NCI-H2196 (cell line): ENCODE data around the gene NKAIN2.
A peak's percentile ranks its signal among the peaks of the same experiment; 100 is the strongest.
"Not testable (repeated sequence)": the region's sequence is repeated elsewhere in the genome, so short reads cannot be mapped to it uniquely, and the experiment has no call there.

ENCODE experiments used
- DNase-seq: peaks from one replicate; lab custom pipeline; 2025; ENCODE audit not compliant: unreplicated experiment; lab: John Stamatoyannopoulos, UW

The NKAIN2 gene

DNA sequence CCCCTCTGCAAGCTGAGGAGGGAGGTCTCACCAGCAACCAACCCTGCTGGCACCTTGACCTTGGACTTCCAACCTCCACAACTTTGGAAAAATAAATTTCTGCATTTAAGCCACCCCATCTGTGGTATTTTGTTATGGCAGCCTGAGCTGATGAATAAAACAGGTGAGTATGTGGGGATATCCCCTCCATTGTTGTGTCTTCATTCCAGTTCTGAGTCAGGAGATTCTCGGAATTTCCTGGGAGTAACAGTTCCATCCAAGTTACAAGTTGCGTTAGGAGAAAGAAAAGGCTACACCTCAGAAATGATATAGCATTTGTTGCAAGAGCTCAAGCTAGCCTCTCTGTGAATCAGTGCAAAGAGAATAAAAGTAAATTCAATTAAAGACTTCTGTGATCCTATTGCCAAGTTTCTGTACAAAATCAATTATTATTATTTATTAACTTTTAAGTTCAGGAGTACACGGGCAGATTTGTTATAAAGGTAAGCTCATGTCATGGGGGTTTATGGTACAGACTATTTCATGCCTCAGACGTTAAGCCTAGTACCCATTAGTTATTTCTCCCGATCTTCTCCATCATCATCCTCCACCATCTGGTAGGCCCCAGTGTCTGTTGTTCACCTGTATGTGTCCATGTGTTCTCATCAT is 153.0 kb downstream of the NKAIN2 start:
- DNase-seq = no peak

DNA sequence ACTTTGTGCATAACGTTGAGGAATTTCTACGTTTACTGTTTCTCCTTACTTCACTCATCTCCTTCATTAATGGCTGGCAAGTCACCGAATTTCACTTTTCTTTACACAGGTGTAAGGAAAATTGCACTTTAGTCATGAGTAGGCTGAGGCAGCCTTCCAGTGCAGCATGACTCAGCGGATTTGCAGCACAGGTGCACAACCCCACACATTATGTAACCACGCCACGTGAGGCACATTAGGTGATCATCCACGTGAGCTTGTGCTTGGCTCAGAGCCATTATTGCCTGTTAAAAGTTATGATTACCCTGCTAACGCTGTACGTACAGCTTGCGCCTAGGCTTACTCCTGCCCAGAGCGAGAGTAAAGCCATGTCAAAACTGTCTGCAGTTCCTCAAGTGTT is 158.8 kb downstream of the NKAIN2 start:
- DNase-seq = no peak

DNA sequence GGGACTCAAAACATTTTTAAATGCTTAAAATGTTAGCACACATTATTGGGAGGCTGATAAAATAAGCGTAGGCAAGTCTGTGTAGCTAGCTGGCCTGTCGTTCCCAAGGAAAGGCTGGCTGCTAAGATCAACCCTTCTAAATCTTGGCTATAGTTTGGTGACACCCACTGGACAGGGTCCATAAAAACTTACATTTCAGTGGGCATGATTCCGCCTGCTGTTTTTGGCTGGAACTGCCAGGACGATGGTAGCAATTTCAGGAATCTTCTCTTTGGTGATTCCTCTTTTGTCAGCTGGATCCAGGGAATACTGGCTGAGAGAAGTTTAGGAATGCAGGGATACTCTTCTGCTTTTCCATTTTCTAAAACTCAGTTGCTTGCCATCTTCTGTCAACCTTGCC is 162.2 kb downstream of the NKAIN2 start:
- peak; percentile 43 for DNase-seq

DNA sequence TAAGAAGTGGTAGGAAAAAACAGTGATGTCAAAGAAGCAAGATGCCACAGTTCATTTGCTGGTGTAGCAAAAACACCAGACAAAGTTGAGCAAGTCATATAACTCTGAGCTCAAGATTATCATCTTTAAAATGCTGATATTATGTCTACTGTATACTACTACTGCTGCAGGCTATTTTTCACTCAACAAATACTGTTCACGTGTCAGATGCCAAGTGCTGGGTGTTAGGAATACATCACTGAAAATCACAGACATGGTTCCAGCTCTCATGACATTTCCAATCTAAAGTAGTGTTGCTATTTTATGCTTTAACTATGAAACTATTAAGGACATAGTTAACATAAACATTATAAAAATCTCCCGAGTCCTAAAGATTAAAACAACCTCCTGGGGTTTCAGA is 163.0 kb downstream of the NKAIN2 start:
- no peak for DNase-seq

DNA sequence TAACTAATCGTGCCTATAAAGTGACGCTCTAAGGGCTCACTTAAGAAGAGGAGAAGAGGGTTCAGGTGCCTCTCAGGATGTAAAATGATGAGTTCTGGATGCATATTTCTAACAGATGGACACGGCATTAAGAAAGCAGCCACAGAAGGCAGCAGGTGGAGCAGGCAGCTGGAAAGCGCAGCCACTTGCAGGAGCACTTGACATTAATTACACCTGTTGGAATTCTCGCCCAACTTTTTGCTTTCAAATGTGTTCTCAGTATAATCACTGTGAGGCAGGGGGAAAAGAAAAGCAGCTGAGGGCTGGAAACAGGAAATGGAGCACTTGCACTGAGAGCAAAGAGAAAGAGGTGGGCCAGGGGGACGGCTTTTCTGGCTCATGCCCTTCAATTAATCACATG is 164.2 kb downstream of the NKAIN2 start:
- DNase-seq = peak; percentile 68

DNA sequence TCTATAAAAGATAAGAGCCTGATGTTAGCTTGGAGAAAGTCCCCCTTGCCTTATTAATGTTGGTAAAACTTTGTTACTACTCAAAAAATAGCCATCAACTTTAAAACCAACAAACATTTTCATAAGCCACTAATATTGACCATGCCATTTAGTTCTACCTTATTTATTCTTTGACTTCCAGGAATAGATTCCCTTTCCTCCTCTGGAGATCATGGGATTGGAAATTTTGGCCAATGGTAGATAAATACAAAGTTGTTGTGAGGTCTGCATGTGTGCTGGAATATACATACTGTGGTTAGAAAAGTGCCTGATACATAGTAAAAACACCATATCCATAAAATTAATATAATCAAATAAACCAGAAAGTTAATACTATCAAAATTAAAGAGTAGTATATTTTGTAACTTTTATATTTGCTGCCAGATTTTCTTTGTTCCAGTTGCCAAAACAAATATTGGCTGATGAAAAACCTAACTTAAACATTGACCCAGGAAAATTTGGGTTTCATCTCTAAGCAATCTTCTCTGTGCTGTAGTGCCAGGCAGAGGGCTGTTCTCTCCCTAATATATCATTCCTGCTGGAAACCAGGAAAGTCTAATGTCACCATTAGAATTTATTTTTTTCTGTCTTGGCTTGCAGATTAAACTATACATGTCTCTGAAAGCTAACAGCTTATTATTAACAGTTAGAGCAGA is 169.1 kb downstream of the NKAIN2 start:
- no peak for DNase-seq

DNA sequence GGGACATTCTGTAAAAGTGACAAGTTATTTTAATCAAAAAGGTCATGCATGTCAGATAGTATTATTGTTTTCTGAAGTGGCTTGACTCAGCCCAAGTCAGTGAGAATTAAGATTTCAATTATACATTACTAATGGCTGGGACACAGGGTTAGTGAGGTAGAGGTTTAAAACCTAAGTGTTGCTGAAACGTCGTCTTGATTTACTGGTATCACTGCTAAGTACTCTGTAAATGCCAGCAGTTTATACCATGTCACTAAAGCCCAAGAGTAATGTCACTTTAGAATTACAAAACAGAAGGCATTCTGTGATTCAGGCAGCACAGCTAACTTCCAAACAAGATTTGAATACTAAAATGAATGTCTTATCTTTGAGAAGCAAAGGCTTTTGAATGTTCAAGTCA is 176.6 kb downstream of the NKAIN2 start:
- DNase-seq = no peak

DNA sequence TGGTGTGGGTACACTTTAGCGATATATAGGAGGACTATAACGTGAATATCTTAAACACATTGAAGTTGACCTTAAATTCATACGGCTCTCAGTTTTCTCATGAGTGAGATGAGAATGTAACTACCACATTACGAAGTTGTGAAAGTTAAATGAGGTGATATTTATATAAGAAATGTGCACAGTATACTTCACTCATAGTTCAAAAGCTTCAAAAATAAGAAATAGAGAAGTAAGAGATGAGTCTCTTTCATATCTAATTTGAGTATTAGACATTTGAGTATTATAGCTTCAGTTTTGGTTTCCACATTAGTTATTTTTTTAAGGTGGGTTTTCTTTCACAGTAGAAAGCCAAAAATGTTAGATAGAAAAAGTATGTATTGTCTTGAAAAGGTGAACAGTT is 183.3 kb downstream of the NKAIN2 start:
- DNase-seq = no peak

DNA sequence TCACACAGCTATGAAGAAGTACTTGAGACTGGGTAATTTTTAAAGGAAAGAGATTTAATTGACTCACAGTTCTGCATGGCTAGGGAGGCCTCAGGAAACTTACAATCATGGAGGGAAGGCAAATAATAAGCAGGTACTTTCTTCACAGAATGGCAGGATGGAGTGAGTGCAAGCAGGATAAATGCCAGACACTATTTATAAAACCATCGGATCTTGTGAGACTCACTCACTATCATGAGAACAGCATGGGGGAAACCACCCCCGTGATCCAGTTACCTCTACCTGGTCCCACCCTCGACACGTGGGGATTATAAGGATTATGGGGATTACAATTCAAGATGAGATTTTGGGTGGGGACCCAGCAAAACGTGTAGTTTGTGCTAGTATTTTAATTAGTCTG is 186.3 kb downstream of the NKAIN2 start:
- DNase-seq = not testable (repeated sequence)

DNA sequence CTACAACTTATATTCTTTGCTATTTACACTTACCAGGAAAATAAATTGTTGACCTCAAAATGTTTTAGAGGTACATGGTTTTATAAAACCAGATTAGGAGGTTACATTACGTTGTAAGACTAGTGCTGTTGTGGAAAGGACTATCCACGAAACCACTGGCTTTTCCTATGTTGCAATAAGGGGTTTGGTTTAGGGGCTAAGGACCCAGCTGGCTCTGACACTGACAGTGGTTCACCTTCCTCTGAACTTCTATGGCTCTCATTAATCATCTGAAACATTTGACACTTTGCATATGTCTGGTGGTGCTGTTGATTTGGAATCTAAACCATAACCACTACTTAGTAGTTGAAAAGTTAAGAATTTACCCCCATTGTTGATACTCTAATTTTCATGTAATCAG is 186.7 kb downstream of the NKAIN2 start:
- DNase-seq = no peak

DNA sequence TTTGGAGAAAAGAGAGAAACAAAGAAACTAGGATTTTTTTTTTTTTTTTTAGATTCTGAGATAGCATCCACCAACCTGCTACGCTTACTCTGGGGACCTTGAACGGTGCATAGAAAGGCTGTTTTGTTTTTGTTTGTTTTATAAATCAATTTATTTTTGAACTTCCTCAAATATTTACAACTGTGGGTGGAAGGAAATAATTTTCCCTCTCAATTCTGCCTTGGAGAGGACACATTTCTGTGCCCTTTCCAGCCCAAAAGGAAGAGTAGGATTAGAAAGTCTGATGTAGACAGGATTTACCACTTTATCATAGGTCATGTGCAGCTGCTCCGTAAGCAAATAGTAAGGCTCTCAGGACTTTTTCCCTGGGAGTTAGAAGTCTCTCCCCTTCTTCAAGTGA is 190.5 kb downstream of the NKAIN2 start:
- no peak for DNase-seq

DNA sequence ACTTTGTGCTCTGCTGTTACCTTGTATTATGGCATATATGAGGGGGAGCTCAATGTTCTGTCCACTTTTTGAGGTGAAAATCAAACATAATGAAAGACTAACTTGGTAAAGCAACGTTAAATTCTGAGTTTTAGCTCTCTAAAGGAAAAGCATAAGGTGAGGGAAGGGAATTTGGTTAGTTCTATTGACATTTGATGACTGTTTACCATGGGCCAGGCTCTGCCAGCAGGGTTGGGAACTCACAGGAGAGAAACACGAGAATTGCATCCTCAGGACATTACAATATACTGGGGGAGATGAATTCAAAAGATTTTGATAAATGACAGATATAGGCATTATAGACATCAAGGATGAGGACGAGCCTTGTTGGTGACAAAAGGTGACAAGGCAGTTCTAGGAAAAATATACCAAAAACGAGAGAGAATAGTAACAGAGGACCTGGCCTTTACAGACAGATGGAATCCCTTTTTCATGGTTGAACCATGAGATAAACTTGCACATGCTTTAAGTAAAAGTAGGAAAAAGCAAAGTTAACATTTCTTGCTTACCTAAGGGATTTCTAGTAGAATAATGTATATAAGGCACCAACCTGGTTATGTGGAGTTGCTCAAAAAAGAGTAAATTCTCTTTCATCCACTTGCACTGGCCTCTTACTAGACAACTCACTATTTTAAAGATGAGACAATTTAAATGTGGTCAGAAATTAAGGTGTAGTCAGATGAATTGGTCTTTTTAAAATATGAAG is 191.4 kb downstream of the NKAIN2 start:
- no peak for DNase-seq

DNA sequence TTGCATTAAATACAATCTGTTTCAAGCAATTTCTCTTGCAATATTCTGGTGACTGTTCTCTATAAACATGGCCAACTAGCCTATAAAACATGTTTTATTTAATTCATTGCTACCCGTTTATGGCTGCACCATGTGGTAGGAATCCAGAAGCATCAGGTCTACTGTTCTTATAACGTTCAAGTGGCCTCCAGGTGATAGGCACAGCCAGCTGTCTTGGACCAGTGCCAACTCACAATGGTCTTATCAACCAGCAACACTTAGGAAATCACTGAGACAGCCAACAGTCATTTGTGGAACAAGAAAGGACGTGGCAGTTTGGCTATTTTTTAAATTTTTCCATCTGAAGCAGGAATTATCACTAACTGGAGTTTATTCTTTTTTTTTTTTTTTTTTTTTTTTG is 193.6 kb downstream of the NKAIN2 start:
- DNase-seq = peak; percentile 65

DNA sequence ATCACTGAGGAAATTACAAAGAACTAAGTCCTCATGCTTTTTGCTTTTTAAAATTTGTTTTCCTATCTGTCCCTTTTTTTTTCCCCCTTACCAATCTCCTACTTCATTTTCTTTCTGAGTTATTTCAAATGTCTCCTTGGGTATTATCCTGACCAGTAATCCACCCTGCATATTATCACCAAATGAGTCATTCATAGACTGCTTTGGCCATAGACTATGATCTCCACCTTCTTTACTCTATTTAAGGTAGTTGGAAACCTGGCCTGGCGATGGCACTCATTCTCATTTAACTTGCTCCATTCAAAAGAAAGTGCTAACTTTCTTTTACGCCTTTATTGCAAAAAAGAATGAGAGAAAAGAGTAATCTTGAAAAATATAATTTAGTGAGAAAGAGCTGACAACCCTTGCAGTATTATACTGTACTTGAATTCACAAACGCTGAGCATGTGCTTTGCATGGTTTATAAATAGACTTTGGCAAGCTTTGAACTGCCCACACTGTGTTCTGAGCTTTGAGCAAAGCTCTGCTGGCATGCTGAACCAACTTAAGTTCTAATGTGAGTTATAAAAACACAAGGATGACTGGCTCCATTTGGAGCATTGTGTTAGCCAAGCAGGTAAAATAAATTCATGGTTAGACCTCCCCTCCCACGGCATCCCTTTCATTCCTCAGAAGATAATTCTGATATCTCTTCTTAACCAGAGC is 198.9 kb downstream of the NKAIN2 start:
- no peak for DNase-seq

DNA sequence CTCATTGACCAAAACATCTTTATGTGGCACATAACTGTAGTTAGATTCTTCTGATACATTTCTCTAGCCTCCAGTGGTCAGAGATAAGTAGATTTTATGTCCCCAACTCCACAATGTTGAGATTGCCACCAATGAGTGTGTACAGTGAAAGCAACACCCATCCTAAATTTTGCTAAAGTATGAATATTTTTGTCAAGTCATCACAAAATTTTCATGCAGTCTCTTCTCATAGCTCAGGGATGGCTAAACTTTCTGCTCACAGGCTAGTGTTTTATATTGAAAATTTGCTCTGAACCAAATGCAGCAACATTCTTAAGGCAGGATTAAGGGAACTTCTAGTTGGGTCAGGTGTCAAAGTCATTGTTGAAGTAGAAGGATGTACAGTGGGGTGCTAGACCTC is 203.6 kb downstream of the NKAIN2 start:
- DNase-seq = no peak

DNA sequence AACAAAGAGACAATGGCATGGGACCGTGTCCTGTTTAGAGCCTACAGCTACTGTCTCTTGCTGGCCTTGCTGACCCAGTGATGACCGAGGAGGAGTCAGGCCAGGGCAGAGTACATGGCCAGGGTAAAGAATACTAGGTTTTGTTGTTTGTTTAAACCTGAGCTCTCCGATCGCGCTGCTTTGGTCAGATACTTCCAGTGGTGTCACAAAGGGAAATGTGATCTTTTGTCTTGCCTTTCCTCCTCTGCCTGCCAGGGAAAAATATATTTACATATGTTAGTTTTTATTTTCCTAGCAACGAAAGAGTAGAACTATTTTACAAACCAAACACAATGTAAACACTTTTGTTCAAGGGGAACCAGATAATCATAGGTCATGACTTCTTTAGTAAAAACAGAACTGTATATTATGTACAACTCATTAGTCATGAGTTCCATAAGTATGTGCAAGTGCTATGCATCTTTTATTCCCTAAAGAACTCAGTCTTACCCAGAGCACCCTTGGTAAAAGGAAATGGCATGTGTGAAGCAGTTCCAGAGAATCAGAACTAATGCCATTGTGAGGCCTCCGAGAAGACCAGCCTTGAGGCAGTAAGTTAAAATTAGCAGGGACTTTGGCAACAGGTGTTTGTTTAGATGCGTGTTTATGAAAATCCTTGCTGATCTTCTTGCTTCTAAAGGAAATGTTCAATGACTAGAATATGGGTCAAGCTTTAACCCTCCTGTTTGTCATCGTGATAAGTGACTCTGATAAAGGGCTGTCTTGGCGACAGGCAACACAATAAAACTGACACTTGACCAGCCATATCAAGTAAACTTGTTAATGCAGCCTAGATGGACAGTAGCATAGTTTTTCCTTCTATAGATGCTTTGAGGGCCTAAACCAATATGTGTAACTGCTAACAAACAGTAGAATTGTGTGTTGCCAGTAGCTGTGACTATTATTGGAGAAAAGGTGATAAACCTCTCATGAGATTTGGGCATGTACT is 204.6 kb downstream of the NKAIN2 start:
- peak; percentile 46 for DNase-seq

DNA sequence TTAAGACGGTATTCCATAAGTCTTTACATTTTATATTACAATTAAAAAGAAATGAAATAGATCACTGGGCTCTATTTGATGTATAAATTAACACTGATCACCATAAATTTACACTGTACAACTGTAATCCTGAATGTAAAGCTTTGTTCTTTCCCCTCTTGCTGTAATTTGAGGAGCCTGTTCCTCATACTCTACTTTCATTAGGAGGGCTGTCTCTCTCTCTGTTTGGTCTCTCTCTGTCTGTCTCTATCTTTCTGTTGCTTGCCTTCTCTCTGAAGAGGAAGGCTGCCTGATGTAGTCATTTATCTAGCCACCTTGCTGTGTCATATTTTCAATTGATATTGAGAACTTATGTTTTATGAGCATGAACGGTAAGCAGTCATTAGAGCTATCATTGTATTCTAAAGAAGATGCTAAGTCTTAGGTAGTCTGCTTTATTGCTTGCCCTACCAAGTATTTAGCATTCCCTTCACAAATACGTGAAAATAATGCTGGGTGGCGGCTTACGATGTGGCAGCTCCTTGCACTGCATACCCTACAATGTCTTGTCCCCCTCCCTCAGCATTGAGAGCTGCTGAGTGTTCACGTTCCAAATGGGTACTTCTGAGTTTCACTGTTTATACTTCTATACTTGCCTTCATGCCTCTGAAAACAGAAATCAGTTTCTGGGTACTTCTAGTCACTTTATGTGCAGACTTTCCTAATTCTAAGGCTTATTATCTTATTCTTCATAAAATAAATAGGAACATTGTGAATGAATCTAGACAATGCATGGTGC is 205.5 kb downstream of the NKAIN2 start:
- DNase-seq = no peak

DNA sequence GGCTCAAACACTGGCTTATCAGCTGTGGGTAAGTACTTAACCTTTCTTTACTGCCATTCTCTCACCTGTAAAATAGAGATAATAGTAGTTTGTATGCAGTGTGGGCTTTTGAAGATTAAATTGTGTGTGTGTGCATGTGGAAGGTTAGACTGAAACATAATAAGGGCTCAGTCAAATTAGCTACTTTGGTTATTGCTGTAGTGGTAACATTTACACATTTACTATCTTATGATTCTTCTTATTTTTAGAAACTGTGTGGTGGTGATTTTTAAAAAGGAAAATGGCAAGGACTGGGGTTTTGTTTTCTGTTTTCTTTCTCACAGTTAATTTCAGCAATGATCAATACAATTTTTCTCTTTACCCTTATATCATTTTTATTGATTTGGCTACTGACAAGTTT is 206.9 kb downstream of the NKAIN2 start:
- DNase-seq = no peak

DNA sequence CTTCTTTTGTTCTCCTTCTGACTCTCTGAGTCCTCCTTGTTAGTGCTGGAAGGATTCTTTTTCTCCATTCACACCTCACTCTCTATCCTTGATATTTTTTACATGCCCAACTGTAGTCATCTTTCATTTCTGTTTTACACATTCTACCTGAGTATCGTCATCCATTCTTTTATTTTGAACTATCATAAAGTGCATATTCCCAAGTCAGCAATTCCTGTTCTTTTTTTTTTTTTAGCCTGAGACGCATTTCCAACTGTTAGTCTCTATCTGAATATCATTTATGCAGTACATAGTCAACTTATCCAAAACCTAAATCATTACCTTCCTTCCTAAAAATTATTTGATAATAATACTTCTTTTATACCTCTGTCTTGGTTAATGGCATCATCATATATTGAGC is 207.5 kb downstream of the NKAIN2 start:
- DNase-seq = no peak

DNA sequence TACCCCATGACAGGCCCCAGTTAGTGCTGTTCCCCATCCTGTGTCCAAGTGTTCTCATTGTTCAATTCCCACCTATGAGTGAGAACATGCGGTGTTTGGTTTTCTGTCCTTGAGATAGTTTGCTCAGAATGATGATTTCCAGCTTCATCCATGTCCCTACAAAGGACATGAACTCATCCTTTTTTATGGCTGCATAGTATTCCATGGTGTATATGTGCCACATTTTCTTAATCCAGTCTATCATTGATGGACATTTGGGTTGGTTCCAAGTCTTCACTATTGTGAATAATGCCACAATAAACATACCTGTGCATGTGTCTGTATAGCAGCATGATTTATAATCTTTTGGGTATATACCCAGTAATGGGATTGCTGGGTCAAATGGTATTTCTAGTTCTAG is 218.4 kb downstream of the NKAIN2 start:
- not testable (repeated sequence) for DNase-seq
